NCI-H1436 treated with DMSO at 0.1 percent for 48 hours (cell line): ENCODE measurements around the gene TSR3.

Experiments used
- DNase-seq: peaks from one replicate; lab custom pipeline; 2025; lab: John Stamatoyannopoulos, UW

The TSR3 gene

GRCh38 chr16:1377406-1378010 is 25.8 kb upstream of the TSR3 start:
- no peak for DNase-seq

GRCh38 chr16:1375741-1376410 is 24.2 kb upstream of the TSR3 start:
- no peak for DNase-seq

- no peak for DNase-seq
Measured at GRCh38 chr16:1375298-1375640, 23.6 kb upstream of the TSR3 start.

DNA sequence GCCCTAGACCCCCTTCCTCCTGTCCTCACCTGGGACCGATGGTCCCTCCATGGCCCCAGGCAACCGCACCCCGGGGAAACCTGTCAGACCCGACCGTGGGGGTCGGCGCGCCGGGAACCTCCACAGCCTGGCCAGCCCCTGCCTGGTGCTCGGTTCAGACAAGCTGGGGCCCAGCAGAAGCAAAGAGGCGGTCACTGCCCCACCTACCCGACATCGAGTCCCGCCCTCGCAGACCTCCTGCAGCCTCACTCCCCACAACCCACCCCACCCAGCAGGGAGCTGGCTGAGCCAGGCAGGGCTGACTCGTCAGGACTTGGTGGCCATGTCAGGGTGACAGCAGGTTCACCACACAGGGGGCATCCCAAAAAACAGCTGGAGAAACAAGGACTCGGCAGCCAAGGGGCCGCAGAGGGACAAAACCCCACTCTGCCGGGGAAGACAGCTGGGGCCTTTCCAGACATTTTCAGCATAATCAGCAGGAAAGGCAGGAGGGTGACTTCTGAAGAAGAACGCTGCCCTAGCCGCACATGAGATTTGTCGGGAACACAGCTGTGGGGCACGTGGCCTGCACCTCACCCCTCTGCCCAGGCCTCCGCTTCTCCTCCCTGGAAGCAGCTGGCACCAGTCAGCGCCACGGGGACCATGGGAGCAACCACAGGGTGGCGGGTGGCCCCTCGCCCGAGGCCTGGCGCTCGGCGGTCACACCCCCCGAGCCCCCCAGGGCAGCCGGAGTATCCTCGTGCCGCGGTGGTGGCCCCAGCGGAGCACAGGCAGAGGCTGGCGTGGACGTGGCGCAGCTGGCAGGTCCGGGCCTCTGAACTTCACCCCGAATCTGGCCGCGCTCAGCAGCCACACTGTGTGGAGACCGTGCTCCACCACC is 23.0 kb upstream of the TSR3 start:
- no peak for DNase-seq

DNA sequence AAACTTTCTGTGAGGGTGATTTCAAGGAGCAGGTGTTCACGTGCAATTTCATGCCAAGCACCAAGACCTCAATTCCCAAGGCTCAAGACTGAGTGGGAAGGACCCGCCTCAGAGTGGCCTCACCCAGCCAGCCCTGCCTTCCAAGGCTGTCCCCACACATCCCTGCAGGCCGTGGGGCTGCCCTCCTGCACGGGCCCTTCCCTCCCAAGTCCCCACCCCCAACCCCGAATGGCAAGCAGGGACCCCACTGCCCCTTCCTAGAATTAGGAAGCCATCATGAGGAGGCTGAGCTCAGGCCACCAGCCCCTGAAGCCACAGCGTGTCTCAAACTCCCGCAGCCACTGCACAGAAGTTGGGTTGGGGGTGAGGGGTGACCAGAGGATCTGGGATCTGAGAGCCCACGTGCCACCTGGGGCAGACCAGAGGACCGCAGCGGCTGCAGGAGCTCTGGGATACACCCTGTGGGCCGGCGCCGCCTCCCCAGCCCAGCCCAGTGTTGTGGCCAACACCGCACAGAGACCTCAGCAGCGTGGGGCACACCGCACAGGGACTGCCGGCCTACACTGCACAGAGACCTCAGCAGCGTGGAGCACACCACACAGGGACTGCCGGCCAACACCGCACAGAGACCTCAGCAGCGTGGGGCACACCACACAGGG is 20.7 kb upstream of the TSR3 start:
- DNase-seq: no peak

GRCh38 chr16:1371054-1371978 is 19.6 kb upstream of the TSR3 start:
- no peak for DNase-seq

DNA sequence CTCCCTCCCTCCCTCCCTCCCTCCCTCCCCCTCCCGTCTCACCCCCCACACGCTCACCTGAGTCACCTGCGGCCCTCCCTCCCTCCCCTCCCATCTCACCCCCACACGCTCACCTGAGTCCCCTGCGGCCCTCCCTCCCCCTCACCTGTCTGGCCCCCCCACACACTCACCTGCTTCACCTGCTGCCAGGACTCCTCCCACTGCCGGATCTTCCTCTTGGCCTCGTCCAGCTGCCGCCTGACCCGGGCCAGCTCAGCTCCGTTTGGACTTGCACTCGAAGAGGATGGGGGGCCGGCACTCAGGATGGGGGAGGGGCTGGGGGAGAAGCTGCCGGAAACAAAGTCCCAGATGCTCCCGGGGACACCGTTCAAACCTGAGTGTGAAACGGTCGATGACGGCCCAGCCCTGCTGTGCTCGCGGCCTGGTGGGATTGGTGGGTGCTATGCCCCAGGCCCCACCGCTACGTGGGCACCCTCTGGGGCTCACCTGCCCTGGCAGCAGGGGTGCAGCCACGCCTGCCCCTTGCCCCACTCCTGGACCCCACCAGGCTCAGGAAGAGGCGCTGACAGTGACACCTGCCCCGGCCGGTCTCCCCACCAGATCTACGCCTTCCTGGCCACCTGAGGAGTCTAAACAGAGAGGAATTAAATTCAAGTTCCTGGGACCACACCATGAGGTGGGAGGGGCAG is 16.0 kb upstream of the TSR3 start:
- no peak for DNase-seq

- no peak for DNase-seq
Measured at GRCh38 chr16:1366712-1367299, 15.1 kb upstream of the TSR3 start.

DNA sequence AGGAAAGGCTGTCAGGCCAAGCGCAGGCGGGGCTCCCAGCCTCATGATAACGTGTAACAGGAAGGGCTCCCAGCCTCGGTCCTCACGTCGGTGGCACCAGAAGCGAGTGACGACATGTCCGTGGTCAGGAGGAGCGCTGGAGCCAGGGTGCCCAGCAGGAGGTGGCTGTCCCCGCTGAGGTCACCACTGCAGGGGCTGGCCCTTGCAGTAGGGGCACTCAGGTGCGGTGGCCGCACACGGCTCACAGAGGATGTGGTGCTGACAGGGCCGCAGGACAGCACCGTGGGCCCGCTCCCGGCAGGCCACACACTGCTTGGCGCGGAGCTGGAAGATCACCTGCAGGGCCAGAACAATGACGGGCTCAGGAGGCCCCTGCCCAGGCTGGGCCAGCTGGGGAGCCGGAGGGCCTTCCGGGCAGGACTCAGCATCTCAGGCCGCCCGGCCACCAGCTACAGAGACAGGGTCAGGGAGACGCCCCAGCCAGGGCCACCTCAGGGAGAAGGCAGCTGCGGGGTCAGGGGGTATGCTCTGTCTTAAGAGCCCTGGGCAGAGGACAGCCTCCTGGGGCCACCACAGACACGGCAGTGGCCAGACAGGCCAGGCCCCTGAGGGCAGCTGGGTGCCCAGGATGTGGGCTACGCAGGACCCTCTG is 14.5 kb upstream of the TSR3 start:
- DNase-seq: no peak

GRCh38 chr16:1364510-1364909 is 12.8 kb upstream of the TSR3 start:
- no peak for DNase-seq

DNA sequence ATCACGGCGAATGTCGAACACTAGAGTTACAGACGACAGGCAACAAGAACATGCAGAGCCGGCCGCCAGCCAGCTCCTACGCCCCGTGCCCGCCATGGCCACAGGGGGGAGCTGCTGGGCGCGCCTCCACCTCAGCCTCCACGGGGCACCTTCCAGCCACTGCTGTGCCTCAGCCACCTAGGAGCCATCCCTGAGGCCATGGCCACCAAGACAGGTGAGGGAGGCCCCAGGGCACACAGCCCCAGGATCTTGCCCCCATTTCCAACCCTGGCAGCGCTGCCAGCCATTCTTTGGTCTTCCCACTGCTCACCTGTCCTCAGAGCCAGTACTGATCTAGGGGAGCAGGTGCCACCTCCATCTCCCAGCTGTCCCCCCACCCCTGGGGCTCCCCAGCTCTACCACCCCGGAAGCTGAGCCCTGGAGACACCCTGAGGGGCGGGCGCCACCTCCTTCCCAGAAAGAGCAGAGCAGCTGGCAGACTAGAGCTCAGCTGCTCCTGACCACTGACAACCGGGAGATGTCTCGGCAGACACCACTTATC is 11.9 kb upstream of the TSR3 start:
- DNase-seq: no peak

DNA sequence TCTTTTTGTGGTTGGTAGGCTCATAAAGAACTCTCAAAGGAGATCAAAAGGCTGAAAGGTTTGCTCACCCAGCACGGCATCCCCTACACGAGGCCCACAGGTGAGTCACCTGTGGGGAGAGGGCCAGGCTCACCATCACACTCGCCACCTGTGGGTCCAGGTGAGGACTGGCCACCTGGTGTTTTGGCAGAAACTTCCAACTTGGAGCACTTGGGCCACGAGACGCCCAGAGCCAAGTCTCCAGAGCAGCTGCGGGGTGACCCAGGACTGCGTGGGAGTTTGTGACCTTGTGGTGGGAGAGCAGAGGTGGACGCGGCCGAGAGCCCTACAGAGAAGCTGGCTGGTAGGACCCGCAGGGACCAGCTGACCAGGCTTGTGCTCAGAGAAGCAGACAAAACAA is 11.1 kb upstream of the TSR3 start:
- DNase-seq: no peak

GRCh38 chr16:1361685-1362360 is 10.1 kb upstream of the TSR3 start:
- no peak for DNase-seq

GRCh38 chr16:1357906-1358566 is 6.4 kb upstream of the TSR3 start:
- no peak for DNase-seq

DNA sequence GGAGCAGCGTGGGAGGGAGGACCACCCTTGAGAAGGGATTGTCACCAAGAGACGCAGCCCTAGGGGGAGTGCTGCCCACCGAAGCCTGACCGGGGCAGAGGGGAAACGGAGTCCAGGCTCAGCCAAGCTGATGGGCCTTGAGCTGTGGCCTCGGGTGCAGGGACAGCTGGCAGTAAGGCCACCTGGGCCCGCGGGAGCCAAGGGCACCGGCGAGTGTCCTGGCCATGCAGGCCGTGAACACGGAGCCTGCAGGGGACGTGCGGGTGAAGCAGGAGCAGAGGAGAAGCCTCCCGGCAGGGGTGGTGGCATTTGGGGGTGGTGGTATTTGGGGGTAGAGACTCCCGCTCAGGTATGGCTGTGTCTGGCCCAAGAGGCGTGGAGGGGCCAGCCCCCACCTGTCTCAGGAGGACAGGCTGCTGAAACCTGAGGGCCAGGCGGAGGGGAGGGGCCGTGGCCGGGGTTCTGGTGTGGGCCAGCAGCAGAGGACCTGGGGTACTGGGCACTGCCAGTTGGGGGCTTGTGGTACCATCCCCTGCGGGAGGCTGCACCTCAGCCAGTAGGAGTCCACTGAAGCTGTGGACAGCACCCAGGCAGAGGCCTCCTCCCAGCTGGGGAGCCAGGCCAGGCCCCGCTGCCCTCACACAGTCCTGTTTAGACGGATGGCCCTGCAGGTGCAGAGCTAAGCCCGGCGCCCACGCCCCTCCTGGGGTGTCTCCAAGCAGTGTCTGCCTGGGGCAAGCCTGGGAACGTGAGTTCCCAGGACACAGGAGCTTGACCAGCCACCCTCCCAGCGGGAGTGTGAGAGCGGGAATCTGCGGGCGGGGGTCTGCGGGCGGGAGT is 4.6 kb upstream of the TSR3 start:
- no peak for DNase-seq

DNA sequence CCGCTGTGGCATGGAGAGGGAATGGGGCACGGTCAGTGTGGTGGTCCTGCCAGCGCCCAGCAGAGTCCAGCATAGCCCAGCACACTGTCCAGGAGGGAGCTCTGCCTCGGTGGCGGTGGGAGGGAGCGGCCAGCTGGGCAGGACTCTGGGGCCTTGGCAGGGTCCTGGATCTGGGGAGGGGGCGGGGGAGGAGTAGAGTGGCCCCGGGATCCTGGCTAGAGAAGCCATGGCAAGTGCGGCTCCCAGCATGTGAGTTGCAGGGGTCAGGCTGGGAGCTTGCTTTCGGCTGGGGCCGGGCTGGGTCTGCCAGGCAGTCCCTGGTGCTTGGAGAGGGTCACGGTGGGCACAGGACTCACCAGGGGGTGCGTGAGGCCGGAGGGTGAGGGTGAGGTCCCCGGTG is 3.9 kb upstream of the TSR3 start:
- no peak for DNase-seq

- no peak for DNase-seq
Measured at GRCh38 chr16:1354815-1355540, 3.3 kb upstream of the TSR3 start.
